Measurements from ENCODE around the gene METTL24.
"Not testable (repeated sequence)": the region's sequence is repeated elsewhere in the genome, so short reads cannot be mapped to it uniquely, and the experiment has no call there.

Gene METTL24

DNA sequence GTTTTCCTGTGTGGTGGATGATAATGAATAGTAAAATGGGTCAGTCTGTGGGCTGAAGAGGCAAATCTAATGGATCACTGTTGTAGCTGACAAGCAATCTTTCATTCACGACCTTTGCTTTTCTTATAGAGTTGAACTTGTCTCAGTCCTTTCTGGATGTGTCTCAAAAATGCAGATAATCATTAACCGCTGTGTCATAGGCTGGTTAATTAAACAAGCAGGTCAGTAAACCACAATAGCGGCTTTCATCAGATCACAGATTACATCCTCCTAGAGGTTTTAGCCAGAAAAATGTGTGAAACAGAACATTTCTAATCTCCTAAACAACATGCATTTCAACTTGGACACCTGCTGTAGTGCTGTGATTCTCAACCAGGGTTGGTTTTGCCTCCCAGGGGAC, 2.5 kb upstream of the METTL24 start:
- no peak for DNase-seq (ENCODE audit: low read depth)

DNA sequence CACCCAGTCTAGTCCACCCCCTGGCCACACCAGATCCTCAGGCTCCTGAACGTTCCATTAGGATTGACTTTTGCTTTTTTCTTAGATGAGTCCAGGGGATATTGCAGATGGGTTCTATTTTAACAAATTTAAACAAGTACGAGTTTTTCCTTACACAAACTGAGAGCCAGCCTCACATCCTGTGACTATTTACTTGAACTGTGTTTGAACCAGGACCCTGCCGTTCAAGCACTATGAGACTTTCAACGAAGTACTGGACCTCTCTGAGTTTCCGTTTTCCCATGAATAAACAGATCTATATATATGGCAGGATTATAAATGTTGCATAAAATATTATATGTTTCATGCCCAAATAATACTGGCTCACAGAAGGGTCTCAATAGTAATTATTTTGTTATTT, 1.4 kb upstream of the METTL24 start:
- DNase-seq (ENCODE audit: low read depth) = no peak

DNA sequence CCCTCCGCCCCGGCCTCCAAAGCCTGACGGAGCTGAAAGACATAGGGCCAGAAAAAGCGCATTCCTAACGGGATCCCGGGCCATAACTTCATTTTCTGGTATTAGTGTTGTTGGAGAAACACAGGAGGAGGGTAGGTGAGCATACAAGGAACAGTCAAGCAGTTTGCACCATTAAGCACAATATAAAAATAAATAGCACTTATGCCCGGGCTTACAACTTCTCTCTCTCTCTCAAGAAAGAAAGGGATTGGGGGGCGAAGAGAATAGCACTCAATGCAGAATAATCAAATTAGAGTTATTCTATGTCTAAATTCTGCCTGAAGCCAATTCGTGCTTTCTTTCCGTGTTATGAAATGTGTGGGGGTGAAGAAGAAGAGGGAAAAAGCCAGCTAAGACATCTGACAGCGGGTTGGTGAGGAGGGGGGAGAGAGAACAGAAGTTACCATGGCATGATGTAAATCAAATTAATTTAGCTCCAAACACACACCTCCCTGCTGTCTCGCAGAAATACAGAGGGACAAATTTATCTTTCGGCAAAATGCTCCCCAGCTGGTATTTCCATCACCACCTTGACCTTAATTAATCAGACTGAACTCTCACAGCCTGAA, 508 bp upstream of the METTL24 start:
- DNase-seq (ENCODE audit: low read depth) = no peak

DNA sequence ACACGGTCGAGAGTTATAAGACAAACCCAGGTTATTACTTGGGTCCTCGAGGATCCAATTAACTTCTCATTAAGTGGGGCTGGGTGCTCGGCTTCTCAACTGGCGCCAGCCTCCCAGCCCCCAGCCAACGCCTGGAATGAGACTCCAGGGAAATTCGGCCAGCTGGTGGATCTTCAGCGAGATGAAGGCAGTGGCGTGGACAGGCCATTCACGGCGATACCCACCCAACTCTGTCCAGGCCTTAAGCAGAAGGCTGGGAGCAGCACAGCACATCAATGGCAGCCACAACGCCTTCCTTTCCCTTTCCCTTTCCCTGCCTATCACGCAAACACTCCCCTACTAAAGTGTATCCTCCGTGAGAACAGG, 868 bp downstream of the METTL24 start:
- DNase-seq (ENCODE audit: low read depth) = no peak

DNA sequence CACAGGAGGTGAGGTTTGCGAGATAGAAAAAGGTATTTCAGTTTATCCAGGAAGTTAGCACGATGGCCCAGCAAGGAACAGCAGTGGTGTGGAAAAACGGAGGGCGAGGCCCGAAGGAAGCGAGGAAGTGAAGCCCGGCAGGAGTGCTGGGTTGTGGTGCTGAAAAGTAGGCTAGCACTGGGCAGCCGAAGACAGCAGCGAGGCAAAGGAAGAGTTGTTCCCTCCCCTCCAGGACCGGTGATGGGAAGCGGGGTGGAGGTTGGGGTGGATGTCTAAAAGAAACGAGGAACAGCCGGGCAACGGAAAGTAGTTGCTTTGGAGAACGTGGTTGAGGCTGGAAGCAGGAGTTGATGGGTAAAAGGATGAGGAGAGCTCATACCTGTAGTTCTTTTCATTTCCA, 1.4 kb downstream of the METTL24 start:
- DNase-seq (ENCODE audit: low read depth) = no peak

DNA sequence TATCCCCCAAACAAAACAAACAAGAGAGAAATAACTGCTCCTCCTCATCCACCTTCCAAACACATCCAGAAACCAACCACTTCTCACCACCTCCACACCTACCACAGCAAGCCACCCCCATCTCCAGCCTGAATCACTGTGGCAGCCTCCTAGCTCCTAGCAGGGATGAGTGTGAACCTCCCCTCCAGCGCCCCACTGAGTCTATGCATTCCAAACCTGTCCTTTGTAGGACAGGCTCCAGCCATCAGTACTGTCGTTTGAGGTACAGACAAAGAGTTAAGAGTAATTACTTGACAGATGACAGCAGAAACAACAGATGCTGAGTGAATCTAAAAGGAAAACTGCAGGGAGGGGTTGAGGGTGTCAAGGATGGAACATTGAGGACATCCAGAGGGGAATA, 2.4 kb downstream of the METTL24 start:
- no peak for DNase-seq (ENCODE audit: low read depth)

DNA sequence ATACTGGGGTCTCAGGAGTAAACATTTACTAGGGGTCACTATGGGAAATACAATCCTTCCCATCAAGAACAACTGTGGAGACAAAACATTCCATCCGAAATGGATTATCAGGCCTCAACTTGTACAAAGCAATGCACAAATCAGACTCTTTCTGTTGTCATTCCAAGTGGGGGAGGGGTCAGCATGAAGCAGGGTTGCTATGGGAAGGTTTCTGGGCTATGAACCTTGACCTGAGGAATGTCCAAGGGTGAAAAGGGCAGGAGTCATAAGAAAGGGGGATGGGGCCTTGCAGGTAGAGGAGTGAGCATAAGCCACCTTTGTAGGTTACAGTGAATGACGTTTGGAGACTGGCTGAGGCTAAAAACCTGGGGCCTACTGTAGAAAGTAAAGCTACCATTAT, 3.1 kb downstream of the METTL24 start:
- no peak for DNase-seq (ENCODE audit: low read depth)

DNA sequence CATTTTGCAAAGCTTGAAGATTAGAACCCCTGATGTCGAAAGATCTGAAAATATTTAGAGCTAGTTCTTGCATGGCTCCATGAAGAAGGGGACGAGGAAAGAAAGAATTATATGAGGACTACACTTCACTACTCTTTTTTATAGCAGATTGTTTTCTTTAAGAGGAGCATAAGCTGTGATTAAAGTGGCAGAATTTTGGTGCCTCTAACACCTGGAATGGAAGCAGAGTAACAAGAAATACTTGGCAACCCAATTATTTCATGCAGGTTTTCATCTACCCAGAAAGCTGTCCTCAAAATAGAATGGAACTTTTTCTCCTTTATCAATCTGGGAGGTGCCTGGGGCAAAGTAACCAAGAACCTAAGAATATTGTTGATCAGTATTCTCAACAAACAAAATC, 4.0 kb downstream of the METTL24 start:
- DNase-seq (ENCODE audit: low read depth) = no peak

DNA sequence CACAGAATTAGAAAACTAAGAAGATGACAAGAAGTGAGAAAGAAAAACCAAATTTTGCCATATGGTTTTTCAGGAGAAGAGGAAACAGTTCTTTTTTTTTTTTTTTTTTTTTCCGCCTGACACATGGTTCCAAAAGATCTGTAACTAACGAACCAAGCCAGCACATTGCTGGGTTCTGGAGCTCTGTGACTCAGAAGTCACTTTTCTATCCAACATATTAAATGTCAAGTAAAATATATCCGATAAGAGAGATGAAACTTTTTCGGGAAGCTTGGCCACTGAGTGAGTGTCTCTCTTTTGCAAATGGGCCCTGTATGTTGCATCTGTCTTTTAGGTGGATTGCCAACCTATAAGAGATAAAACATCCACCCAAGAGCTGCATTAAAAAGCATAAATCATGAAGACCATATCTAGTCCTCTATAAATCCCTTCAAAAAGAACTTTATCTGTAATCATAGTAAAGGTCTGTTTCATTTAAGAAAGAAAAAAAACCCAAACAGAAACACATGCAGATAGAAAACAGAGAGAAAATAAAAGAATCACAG, 4.6 kb downstream of the METTL24 start:
- DNase-seq (ENCODE audit: low read depth) = no peak

DNA sequence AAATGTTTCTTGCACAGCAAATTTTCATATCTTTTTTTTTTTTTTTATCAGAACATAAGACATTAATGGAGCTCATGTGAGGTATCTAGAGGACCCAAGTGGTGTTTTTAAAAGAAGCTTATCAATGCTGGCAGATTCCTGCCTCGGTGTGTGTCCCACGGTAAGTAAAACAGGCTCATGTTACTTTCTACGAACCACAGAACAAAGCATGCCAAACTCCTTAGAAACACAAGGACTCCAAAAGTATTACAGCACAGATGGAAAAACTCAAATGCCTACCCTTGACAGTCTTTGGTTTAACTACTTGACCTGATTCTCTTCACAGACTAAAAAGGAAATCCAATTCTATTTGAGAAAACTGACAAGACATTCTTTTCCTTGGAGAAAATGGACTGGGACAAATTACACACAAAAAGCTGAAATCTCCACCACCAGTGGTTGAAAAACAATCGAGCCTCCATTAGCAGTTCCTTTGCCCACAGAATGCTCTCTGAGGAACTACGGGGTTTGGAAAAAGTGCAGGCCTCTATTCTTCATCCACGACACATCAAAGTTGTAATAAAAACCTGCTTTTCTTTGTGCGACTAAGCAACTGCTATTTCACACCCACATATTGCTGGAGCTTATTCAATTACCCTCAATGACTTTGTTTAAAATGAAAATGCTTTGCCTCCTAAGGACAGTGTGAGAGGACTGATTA, 5.4 kb downstream of the METTL24 start:
- DNase-seq (ENCODE audit: low read depth) = no peak

DNA sequence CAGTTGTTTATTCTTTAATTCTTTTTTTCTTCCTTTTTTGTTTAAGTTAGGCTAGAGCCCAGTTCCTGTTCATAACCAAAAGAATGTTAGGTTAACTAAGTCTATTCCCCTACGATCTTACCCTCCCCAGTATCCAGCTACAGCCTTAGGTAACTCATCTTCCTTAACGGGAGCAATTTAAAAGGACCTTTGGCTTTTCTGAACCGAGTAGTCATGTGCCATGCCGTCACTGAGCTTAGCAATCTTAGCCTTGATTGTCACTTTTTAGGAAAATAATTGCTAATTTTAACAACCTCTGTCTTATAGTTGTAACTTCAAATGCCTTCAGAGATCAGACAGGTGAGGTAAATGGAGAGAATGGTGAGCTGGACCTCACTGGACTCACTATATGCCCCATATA, 6.2 kb downstream of the METTL24 start:
- DNase-seq (ENCODE audit: low read depth) = no peak

DNA sequence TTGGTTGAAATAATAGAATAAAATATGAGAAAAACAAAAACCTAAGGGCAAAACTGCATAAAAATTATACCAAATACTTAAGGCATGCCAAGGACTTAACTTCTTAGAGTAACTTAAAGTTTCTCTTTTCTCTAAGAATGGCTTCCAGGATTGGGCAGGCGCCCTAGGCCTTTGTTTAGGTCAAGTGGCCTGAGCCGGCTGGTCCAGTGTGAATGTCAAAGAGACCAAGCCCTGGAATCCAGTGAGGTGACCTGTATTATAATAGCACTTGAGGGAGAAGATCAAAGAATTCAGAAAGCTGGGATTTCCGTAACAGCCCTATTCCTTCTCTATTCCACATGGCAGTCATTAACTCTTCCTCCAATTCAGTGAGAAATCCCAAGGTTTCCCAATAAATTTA, 6.6 kb downstream of the METTL24 start:
- no peak for DNase-seq (ENCODE audit: low read depth)

DNA sequence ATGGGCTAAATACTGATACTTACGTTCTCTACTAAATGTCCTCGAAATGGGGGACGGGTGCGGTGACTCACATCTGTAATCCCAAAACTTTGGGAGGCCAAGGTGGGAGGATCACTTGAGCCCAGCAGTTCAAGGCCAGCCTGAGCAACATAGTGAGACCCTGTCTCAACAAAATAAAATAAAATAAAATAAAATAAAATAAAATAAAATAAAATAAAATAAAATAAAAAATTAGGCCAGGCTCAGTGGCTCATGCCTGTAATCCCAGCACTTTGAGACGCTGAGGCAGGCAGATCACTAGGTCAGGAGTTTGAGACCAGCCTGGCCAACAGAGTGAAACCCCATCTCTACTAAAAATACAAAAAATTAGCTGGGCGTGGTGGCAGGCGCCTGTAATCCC, 7.6 kb downstream of the METTL24 start:
- not testable (repeated sequence) for DNase-seq (ENCODE audit: low read depth)

DNA sequence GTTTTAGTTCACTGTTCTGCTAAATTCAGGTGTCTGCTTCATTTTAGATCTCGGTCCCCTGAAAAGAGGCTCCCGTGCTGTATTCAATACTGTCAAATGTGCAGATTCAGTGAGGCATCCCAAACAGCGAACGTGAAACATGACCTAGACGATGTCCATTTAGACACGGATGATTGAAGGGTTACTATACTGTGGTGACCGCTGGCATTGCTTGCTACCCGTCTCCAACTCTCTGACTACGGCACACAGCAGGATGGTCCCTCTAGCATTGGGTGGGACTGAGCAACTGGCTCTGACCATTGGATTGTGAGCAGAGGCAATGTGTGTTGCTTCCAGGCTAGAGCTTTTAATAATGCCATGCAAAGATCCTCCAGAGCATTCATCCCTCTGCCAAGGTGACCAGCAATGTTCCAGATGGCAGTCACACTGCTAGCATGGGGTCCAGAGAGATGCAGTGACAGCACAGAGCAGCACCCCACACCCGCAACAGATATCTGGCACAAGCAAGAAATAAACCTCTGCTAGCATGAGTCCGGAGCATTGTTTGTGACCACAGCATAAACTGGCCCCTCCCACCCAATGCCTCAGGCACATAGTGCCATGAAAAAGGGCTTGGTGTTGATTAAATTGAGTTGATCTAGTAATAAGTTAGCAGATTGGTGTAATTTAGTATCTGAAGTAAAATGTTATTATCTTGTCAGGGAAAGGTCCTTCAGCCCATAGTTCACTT, 9.0 kb downstream of the METTL24 start:
- DNase-seq (ENCODE audit: low read depth) = no peak

DNA sequence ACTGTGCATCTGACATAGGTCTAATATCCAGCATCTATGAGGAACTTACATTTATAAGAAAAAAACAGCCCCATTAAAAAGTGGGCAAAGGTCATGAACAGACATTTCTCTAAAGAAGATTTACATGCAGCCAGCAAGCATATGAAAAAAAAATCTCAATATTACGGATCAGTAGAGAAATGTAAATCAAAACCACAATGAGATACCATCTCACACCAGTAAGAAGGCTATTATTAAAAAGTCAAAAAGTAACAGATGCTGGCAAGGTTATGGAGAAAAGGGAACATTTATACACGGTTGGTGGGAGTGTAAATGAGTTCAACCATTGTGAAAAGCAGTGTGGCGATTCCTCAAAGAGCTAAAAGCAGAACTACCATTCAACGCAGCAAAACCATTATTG, 13.1 kb downstream of the METTL24 start:
- DNase-seq (ENCODE audit: low read depth) = no peak

DNA sequence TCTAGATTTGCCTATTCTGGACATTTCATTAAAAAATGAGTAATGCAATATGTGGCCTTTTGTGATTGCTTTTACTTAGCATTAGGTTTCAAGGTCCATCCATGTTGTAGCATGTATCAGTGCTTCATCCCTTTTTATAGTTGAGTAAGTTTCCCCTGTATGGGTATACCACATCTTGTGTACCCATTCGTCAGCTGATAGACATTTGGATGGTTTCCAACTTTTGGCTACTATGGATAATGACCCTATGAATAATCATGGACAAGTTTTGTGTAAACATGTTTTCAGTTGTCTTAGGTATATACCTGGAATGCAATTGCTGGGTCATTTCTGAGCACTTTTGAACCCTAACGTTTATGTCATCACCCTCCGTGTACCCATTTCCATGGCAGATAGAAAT, 15.4 kb downstream of the METTL24 start:
- no peak for DNase-seq (ENCODE audit: low read depth)

DNA sequence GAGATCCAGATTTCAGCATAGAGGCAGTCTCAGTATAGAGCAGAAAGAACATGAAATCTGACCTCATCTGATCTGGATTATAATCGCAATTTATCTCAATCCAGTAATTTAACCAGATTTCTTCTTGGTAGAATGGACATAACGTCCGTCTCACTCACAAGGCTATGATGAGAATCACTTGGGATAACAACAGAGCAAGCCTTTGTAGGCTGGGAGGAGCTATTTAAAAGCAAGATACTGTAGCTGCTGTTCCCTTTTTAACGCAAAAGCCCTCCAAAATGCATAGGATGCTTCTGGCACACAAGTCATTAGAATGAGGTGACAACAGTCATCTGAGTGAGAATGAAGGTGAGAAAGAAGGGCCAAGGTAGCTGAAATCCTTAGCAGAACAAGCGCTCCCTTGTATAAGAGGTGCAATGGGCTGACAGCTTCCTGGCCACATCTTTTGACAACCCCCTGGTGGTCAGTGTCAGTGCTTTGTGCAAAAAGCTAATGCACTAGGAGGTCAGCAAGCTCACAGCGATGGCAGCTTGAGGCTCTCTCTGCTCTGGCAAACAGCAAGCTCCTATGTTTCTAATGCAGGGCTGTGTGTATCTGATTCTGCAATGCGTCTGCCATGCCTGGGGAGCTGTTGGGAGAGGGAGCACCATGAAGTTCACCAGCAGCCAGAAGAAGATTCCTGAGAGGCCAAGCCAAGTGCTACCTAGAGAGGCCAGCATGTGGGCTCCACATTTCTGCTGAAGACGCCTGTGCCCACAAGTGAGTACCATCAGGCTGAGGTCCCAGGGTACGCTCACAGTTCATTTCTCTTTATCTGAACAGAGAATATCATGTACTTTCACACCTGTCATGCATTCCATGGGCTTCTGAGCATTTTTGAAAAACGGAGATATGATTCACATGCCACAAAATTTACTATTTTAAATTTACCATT, 16.2 kb downstream of the METTL24 start:
- DNase-seq (ENCODE audit: low read depth) = no peak

DNA sequence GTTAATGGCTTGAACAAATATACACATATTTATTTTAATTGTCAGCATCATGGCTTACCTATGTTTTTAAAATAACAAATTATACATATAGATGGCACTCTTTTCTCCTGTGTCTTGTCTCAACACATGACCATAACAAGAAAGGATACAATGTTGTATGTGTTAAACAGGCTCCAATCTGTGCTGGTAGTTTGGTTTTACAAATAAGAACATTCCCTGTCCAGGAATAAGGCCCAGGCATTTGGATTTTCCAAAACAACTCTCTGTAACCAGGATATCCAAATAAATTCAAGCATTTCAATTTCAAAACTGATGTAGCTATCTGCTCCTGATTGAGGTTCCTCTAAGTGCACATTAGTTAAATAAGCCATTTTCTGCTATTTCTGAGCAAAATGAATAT, 17.1 kb downstream of the METTL24 start:
- no peak for DNase-seq (ENCODE audit: low read depth)

DNA sequence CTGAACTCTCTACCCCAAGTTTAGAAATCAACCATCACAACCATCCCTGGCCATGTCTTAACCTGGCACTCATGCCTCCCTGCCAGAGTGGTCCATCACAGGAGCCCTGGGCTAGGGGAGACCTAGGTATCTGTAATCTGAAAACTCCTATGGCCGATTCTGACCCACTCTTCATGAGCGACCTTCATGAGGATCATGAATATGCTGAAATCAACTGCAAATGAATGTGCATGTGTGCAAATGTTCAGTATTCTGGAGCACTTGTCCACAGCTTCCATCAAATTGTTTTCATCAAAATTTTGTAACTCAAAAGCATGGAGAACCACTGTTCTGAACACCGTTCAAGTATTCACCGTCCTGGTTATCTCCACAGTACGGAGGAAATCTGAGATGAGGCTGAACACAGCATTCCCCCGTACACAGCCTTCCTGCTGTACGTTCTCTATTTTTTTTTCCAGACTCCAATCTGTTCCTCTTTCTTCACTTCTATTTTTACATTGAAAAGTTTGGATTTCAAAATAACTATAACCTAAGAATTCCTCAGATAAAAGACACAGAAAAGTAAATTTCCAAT, 17.7 kb downstream of the METTL24 start:
- no peak for DNase-seq (ENCODE audit: low read depth)

DNA sequence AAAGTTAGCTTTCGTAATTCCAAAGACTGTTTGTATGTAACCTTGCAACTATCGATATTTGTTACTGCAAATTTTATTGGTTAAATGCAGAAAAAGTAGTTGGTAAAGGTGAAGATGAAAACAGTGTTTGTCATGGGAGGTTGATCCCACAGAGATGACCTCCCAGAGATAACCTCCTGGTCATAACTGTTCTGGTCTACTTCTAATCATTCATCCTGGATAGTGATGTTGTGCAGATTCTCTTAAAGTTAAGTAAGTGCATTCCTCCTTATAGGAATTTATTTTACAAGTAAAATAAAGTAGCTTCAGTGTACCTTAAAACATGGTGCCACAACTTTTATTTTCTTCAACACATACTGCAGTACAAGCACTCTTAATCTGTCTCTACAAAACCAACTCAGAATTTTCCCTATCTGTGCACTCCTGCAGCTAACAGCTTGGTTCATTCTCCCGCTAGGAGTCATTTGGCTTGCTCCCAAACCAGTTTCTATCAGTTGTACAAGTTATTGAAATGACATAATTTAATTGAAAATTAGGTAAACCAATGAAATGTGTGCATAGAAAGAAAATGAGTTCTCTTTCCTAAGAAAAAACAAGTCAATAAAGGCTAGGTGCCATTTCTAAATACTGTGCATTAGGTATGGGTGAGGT, 19.2 kb downstream of the METTL24 start:
- no peak for DNase-seq (ENCODE audit: low read depth)

DNA sequence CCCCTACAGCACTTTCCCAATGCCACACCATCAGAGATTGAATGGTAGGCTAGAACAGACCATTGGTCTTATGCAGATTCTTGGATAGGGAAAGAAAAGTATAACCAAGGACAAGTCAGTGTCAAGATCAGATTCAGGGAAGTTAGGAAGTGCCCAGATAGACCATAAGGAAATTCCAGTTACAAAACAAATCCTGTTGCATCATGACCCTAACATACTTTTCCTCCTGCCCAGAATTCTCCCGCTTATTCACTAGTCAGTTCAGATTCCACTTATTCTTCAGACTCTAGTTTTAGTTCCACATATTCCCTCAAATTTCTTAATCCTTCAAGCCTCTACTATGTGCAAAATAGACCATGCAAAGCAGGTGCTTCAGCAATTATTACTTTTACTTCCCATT, 20.7 kb downstream of the METTL24 start:
- DNase-seq (ENCODE audit: low read depth) = no peak
